Esophagus squamous epithelium (tissue), 5 donors: Measurements from ENCODE around the gene NHEJ1. TPM values are rescaled to one million over a fixed set of nuclear protein-coding genes. Genes with fewer than 3 reads are reported as not detected.

ENCODE experiments used
- DNase-seq: peaks from one replicate; lab custom pipeline; 2025; lab: John Stamatoyannopoulos, UW
- H3K27ac ChIP-seq, 4 donors: fragments of 200-600 bp; sonication (generic); one replicate each; pipeline ENCODE4 v1.5.1; 2016 to 2019; ENCODE audit warnings: mild to moderate bottlenecking in 1 of 4
- H3K27me3 ChIP-seq, 4 donors: fragments of 200-600 bp; sonication (generic); 1 replicate in 3 of 4; 2 replicates in 1 of 4; pipeline versions ENCODE4 v1.5.1 to v1.6.0; 2017 to 2021; ENCODE audit warnings: antibody characterized with exemption in 1 of 4
- H3K36me3 ChIP-seq, 3 donors: fragments of 200-600 bp; sonication (generic); one replicate each; pipeline ENCODE4 v1.5.1; 2016 to 2019
- H3K4me1 ChIP-seq, 3 donors: fragments of 200-600 bp; sonication (generic); one replicate each; pipeline ENCODE4 v1.5.1; 2017 to 2019
- H3K4me3 ChIP-seq, 4 donors: fragments of 200-600 bp; sonication (generic); 1 replicate in 3 of 4; 2 replicates in 1 of 4; pipeline ENCODE4 v1.5.1; 2016 to 2019; ENCODE audit warnings: mild to moderate bottlenecking in 2 of 4, moderate library complexity in 1 of 4
- H3K9me3 ChIP-seq, 3 donors: fragments of 200-600 bp; sonication (generic); one replicate each; pipeline ENCODE4 v1.5.1; 2016 to 2019
- CTCF ChIP-seq, 6 experiments: fragments of 450-650 bp in 4 of 6; fragments of 200-600 bp in 2 of 6; sonication (generic) in 2 of 6; IDR thresholded peaks; one replicate each; pipeline ENCODE4 v1.5.1; 2016 to 2019; ENCODE audit warnings: antibody characterized with exemption in 6 of 6, mild to moderate bottlenecking in 4 of 6, moderate library complexity in 4 of 6
- POLR2A ChIP-seq, 4 donors: fragments of 450-650 bp; IDR thresholded peaks; one replicate each; pipeline ENCODE4 v1.6.1; 2017; ENCODE audit warnings: antibody characterized with exemption in 4 of 4, mild to moderate bottlenecking in 4 of 4, moderate library complexity in 3 of 4
- WGBS, 2 donors: methylation state at CpG; one replicate each; pipeline ENCODE4 v1.1.5; 2018; 5-methylcytosine and 5-hydroxymethylcytosine counted together
- intact Hi-C: fragments of 100-400 bp; cut with DNase I; formaldehyde crosslinking; loops from one replicate; pipeline ENCODE4 v1.15.0; 2022
- small RNA-seq, 4 donors: library from RNA; depleted of rRNA; stranded (forward); fragments of <200 nt; gene quantifications; one replicate each; pipeline ENCODE3, GENCODE V24; 2016
- total RNA-seq, 4 donors: library from RNA; depleted of rRNA; stranded (reverse); fragments of >200 nt; gene quantifications; one replicate each; pipeline ENCODE4 v1.1.0, GENCODE V29; 2016
- donor health status: DM: yes; HTN: yes; CAD: no.

Gene NHEJ1
- total RNA-seq, 4 donors from 2014 or later = 6.3 to 14.3 (median 9.7) TPM

- intact Hi-C loops = no loop called here
- no peaks in the 10 kb centered on the region for H3K36me3 ChIP-seq
These were observed 132.5 kb downstream of the NHEJ1 start for GRCh38 chr2:219028141-219028540.

GRCh38 chr2:219027511-219028055 lies 133.0 kb downstream of the NHEJ1 start:
- H3K9me3 ChIP-seq = no peaks in the 10 kb centered on the region
- no peak for DNase-seq
- H3K27me3 ChIP-seq = peaks cover 0 to 86% (median 1%) of the 10 kb centered on the region in 4 donors
- no peak overlapping the region for H3K4me3 ChIP-seq
- H3K27ac ChIP-seq = no peak overlapping the region
- 86 to 90% methylated on average over 15 to 20 of the region's 22 CpGs for WGBS, 2 donors
- no peaks in the 10 kb centered on the region for H3K36me3 ChIP-seq
- TF ChIP-seq CTCF (IDR thresholded peaks at IDR 0.05) (no peak), POLR2A (IDR thresholded peaks at IDR 0.05) (no peak)
- intact Hi-C loops = no loop called here
- H3K4me1 ChIP-seq = no peaks in the 10 kb centered on the region

More at GRCh38 chr2:219028141-219028540, 132.5 kb downstream of the NHEJ1 start:
- Histone ChIP-seq H3K9me3 (no peaks in the 10 kb centered on the region), H3K4me1 (no peaks in the 10 kb centered on the region), H3K4me3 (no peak overlapping the region), H3K27me3 (peaks cover 0 to 91% (median 1%) of the 10 kb centered on the region in 4 donors), H3K27ac (no peak overlapping the region)
- no peak for TF ChIP-seq CTCF (IDR thresholded peaks at IDR 0.05)
- no peak for TF ChIP-seq POLR2A (IDR thresholded peaks at IDR 0.05)
- no peak for DNase-seq
- WGBS, 2 donors = 63 to 78% methylated on average over 4 to 5 of the region's 5 CpGs

GRCh38 chr2:219026946-219027345 lies 133.7 kb downstream of the NHEJ1 start:
- no peaks in the 10 kb centered on the region for H3K4me1 ChIP-seq
- H3K4me3 ChIP-seq = no peak overlapping the region
- WGBS, 2 donors = 74% methylated on average over 2 to 3 of the region's 7 CpGs
- H3K27me3 ChIP-seq = peaks cover 0 to 86% (median 1%) of the 10 kb centered on the region in 4 donors
- intact Hi-C loops = no loop called here
- DNase-seq = no peak
- no peak overlapping the region for H3K27ac ChIP-seq
- TF ChIP-seq POLR2A (IDR thresholded peaks at IDR 0.05) = no peak
- no peak for TF ChIP-seq CTCF (IDR thresholded peaks at IDR 0.05)
- H3K36me3 ChIP-seq = no peaks in the 10 kb centered on the region
- no peaks in the 10 kb centered on the region for H3K9me3 ChIP-seq

- H3K9me3 ChIP-seq = no peaks in the 10 kb centered on the region
- no peak for DNase-seq
- H3K27ac ChIP-seq = no peak overlapping the region
- WGBS, 2 donors = 68 to 71% methylated on average over 10 of the region's 18 CpGs
- H3K36me3 ChIP-seq = no peaks in the 10 kb centered on the region
- TF ChIP-seq POLR2A (IDR thresholded peaks at IDR 0.05) (no peak), CTCF (IDR thresholded peaks at IDR 0.05) (no peak)
- intact Hi-C loops = no loop called here
- no peaks in the 10 kb centered on the region for H3K4me1 ChIP-seq
- peaks cover 0 to 86% (median 1%) of the 10 kb centered on the region in 4 donors for H3K27me3 ChIP-seq
- no peak overlapping the region for H3K4me3 ChIP-seq
These were observed 134.7 kb downstream of the NHEJ1 start for GRCh38 chr2:219025637-219026585.

Small RNA genes within 50 kb of the gene (small RNA-seq; reads per million reads assigned to genes)
- gene MIR3131 (0 reads per million in 4 donors), gene RN7SL764P (0 to 0.14 (median 0) reads per million in 4 donors)

Other genes with a start within 250 kb of the NHEJ1 start
- gene CDK5R2, start 201.1 kb downstream of the NHEJ1 start, total RNA-seq = not detected
- gene FEV, start 175.6 kb downstream of the NHEJ1 start, total RNA-seq = 1 to 10 TPM in 1 of 4 donors, not detected in 3; 2.1 TPM
- not detected for gene CRYBA2, start 167.4 kb downstream of the NHEJ1 start, total RNA-seq
- gene CFAP65, start 119.3 kb downstream of the NHEJ1 start, total RNA-seq = under 1 TPM in 1 of 4 donors, not detected in 3; 0.19 TPM
- gene IHH, start 99.9 kb downstream of the NHEJ1 start, total RNA-seq = under 1 TPM in 1 of 4 donors, not detected in 3; 0.38 TPM
- 1 to 10 TPM in 2 of 4 donors, under 1 TPM in 2; 0.82 to 1.7 (median 1.3) TPM for gene SLC23A3, start 9.2 kb upstream of the NHEJ1 start, total RNA-seq
- 10 to 100 TPM; 35.3 to 49.8 (median 42.0) TPM for gene CNPPD1, start 16.1 kb upstream of the NHEJ1 start, total RNA-seq
- 10 to 100 TPM; 31.0 to 58.7 (median 41.8) TPM for gene RETREG2, start 17.5 kb upstream of the NHEJ1 start, total RNA-seq
- gene ZFAND2B, start 46.0 kb upstream of the NHEJ1 start, total RNA-seq = 10 to 100 TPM; 34.6 to 49.9 (median 43.6) TPM
- 10 to 100 TPM; 22.1 to 45.3 (median 31.6) TPM for gene ABCB6, start 58.1 kb upstream of the NHEJ1 start, total RNA-seq
- 10 to 100 TPM; 37.8 to 55.1 (median 45.2) TPM for gene ATG9A, start 68.8 kb upstream of the NHEJ1 start, total RNA-seq
- 10 to 100 TPM; 10.2 to 54.9 (median 27.6) TPM for gene ANKZF1, start 69.0 kb upstream of the NHEJ1 start, total RNA-seq
- 1 to 10 TPM; 1.2 to 2.3 (median 1.7) TPM for gene GLB1L, start 84.6 kb upstream of the NHEJ1 start, total RNA-seq
- 10 to 100 TPM in 3 of 4 donors, 1 to 10 TPM in 1; 8.6 to 27.4 (median 19.3) TPM for gene STK16, start 84.7 kb upstream of the NHEJ1 start, total RNA-seq
- not detected for gene TUBA4B, start 92.4 kb upstream of the NHEJ1 start, total RNA-seq
- gene TUBA4A, start 93.1 kb upstream of the NHEJ1 start, total RNA-seq = 100 to 1,000 TPM; 104 to 258 (median 169) TPM
- gene DNAJB2, start 118.6 kb upstream of the NHEJ1 start, total RNA-seq = 10 to 100 TPM; 30.3 to 72.6 (median 35.1) TPM
- gene PTPRN, start 148.6 kb upstream of the NHEJ1 start, total RNA-seq = not detected
- not detected for gene RESP18, start 171.9 kb upstream of the NHEJ1 start, total RNA-seq
- gene DNPEP, start 227.1 kb upstream of the NHEJ1 start, total RNA-seq = 10 to 100 TPM; 36.7 to 82.4 (median 39.5) TPM